H9 (cell line): ENCODE data around the gene FBXL15. TPM values are rescaled to one million over a fixed set of nuclear protein-coding genes. Genes with fewer than 3 reads are reported as not detected.

Experiments
- DNase-seq: peaks from one replicate; pipeline ENCODE4 v3.0.0-alpha.2; 2017
- H2AFZ ChIP-seq: one replicate; pipeline ENCODE4 v1.6.1; 2013; ENCODE audit warnings: mild to moderate bottlenecking, low read length, control low read depth, moderate library complexity
- H2AK5ac ChIP-seq: 2 replicates; pipeline ENCODE4 v1.6.1; 2013; ENCODE audit warnings: low read length, control low read depth, mixed read lengths; ENCODE audit not compliant: insufficient read length
- H2BK120ac ChIP-seq: one replicate; pipeline ENCODE4 v1.6.1; 2013; ENCODE audit warnings: low read depth, mild to moderate bottlenecking, low read length, control low read depth, inconsistent platforms; ENCODE audit not compliant: poor library complexity, severe bottlenecking
- H2BK12ac ChIP-seq: 2 replicates; pipeline ENCODE4 v1.6.1; 2013; ENCODE audit warnings: low read length, control low read depth, mixed read lengths, low read depth; ENCODE audit not compliant: insufficient read length
- H2BK15ac ChIP-seq: 2 replicates; pipeline ENCODE4 v1.6.1; 2013; ENCODE audit warnings: low read depth, low read length, control low read depth
- H2BK20ac ChIP-seq: one replicate; pipeline ENCODE4 v1.6.1; 2013; ENCODE audit warnings: low read depth, mild to moderate bottlenecking, low read length, control low read depth, inconsistent platforms; ENCODE audit not compliant: poor library complexity, severe bottlenecking
- H2BK5ac ChIP-seq: 2 replicates; pipeline ENCODE4 v1.6.1; 2013; ENCODE audit warnings: low read length, control low read depth, mixed read lengths; ENCODE audit not compliant: insufficient read length
- H3K14ac ChIP-seq: 2 replicates; pipeline ENCODE4 v1.6.1; 2013; ENCODE audit warnings: low read length, control low read depth; ENCODE audit not compliant: insufficient read depth
- H3K18ac ChIP-seq: 2 replicates; pipeline ENCODE4 v1.6.1; 2013; ENCODE audit warnings: low read depth, mild to moderate bottlenecking, mixed read lengths, low read length, control low read depth; ENCODE audit not compliant: insufficient read length
- H3K23ac ChIP-seq: 2 replicates; pipeline ENCODE4 v1.6.1; 2013; ENCODE audit warnings: low read length, control low read depth, mixed read lengths, low read depth; ENCODE audit not compliant: insufficient read length
- H3K23me2 ChIP-seq: 2 replicates; pipeline ENCODE4 v1.6.1; 2013; ENCODE audit warnings: low read depth, mild to moderate bottlenecking, mixed read lengths, low read length, control low read depth; ENCODE audit not compliant: insufficient read length, poor library complexity, severe bottlenecking
- H3K27ac ChIP-seq: 2 replicates; pipeline ENCODE4 v1.5.1; 2013; ENCODE audit warnings: low read length, control low read depth, mixed read lengths, low read depth; ENCODE audit not compliant: insufficient read length
- H3K27me3 ChIP-seq: 2 replicates; pipeline ENCODE4 v1.6.1; 2013; ENCODE audit warnings: low read length, control low read depth, inconsistent platforms; ENCODE audit not compliant: insufficient read depth
- H3K4ac ChIP-seq: 2 replicates; pipeline ENCODE4 v1.6.1; 2013; ENCODE audit warnings: low read depth, mild to moderate bottlenecking, control low read depth, inconsistent platforms, low read length, moderate library complexity
- H3K4me1 ChIP-seq: 2 replicates; pipeline ENCODE4 v1.6.1; 2013; ENCODE audit warnings: low read length, control low read depth, inconsistent platforms; ENCODE audit not compliant: insufficient read depth
- H3K4me2 ChIP-seq: 2 replicates; pipeline ENCODE4 v1.6.1; 2013; ENCODE audit warnings: low read length, control low read depth, mixed read lengths; ENCODE audit not compliant: insufficient read length, insufficient read depth
- H3K56ac ChIP-seq: 2 replicates; pipeline ENCODE4 v1.6.1; 2013; ENCODE audit warnings: low read depth, mild to moderate bottlenecking, mixed read lengths, low read length, control low read depth; ENCODE audit not compliant: insufficient read length
- H3K79me1 ChIP-seq: 2 replicates; pipeline ENCODE4 v1.6.1; 2013; ENCODE audit warnings: low read depth, mild to moderate bottlenecking, moderate library complexity, low read length, control low read depth, inconsistent platforms; ENCODE audit not compliant: insufficient read depth, poor library complexity, severe bottlenecking
- H3K79me2 ChIP-seq: 2 replicates; pipeline ENCODE4 v1.6.1; 2013; ENCODE audit warnings: low read length, control low read depth, inconsistent platforms; ENCODE audit not compliant: insufficient read depth
- H3K9ac ChIP-seq: 2 replicates; pipeline ENCODE4 v1.6.1; 2013; ENCODE audit warnings: low read length, control low read depth, mixed read lengths; ENCODE audit not compliant: insufficient read length; ENCODE audit errors: extremely low read depth
- H3K9me3 ChIP-seq: one replicate; pipeline ENCODE4 v1.6.1; 2013; ENCODE audit warnings: low read depth, low read length, inconsistent platforms; ENCODE audit not compliant: control insufficient read depth
- H3T11ph ChIP-seq: one replicate; pipeline ENCODE4 v1.6.1; 2013; ENCODE audit warnings: mild to moderate bottlenecking, low read length, control low read depth, inconsistent platforms
- H4K20me1 ChIP-seq: one replicate; pipeline ENCODE4 v1.6.1; 2013; ENCODE audit not compliant: control insufficient read depth, insufficient read length, insufficient read depth
- H4K5ac ChIP-seq: 2 replicates; pipeline ENCODE4 v1.6.1; 2013; ENCODE audit warnings: low read depth, mild to moderate bottlenecking, mixed read lengths, low read length, control low read depth; ENCODE audit not compliant: insufficient read length
- H4K8ac ChIP-seq: replicated peaks from 2 replicates; pipeline ENCODE4 v1.6.1; 2013; ENCODE audit warnings: low read length, control low read depth, mixed read lengths, low read depth; ENCODE audit not compliant: insufficient read length
- H4K91ac ChIP-seq: 2 replicates; pipeline ENCODE4 v1.6.1; 2013; ENCODE audit warnings: low read depth, mild to moderate bottlenecking, moderate library complexity, mixed read lengths, low read length, control low read depth; ENCODE audit not compliant: insufficient read length
- H3K27ac Mint-ChIP-seq, 3 experiments: 2 replicates in 2 of 3; 3 replicates in 1 of 3; pipeline ENCODE4 v1.8.0; 2020 to 2021; ENCODE audit warnings: mixed read lengths in 3 of 3, mild to moderate bottlenecking in 1 of 3, moderate library complexity in 1 of 3
- H3K27me3 Mint-ChIP-seq: 2 replicates; pipeline ENCODE4 v1.8.0; 2021; ENCODE audit warnings: low read depth, mild to moderate bottlenecking, moderate library complexity, mixed read lengths
- H3K36me3 Mint-ChIP-seq, 3 experiments: 2 replicates in 2 of 3; 3 replicates in 1 of 3; pipeline ENCODE4 v1.8.0; 2020 to 2021; ENCODE audit warnings: low read depth in 3 of 3, mixed read lengths in 3 of 3; ENCODE audit not compliant: insufficient read depth in 1 of 3
- H3K4me1 Mint-ChIP-seq, 2 experiments: 2 replicates each; pipeline ENCODE4 v1.8.0; 2020; ENCODE audit warnings: mixed read lengths in 2 of 2
- H3K4me3 Mint-ChIP-seq, 2 experiments: 2 replicates in 1 of 2; 3 replicates in 1 of 2; pipeline ENCODE4 v1.8.0; 2020 to 2021; ENCODE audit warnings: mild to moderate bottlenecking in 2 of 2, mixed read lengths in 2 of 2, moderate library complexity in 1 of 2
- H3K9me3 Mint-ChIP-seq, 2 experiments: 2 replicates in 1 of 2; 3 replicates in 1 of 2; pipeline ENCODE4 v1.8.0; 2020; ENCODE audit warnings: mild to moderate bottlenecking in 2 of 2, mixed read lengths in 2 of 2, moderate library complexity in 1 of 2
- CTCF ChIP-seq: fragments of 200-600 bp; sonication (generic); conservative IDR thresholded peaks from 3 replicates; pipeline ENCODE4 v1.8.0; 2021; ENCODE audit warnings: antibody characterized with exemption, mild to moderate bottlenecking
- WGBS: extraction: QIAGEN DNeasy Blood & Tissue Kit; methylation state at CpG from one replicate; pipeline ENCODE4 v1.1.7; 2013; ENCODE audit warnings: missing lambda C conversion rate, low lambda C conversion rate, mixed read lengths; ENCODE audit not compliant: insufficient read length; ENCODE audit errors: extremely low coverage; 5-methylcytosine and 5-hydroxymethylcytosine counted together
- total RNA-seq: library from RNA; stranded (reverse); gene quantifications from 2 replicates; pipeline ENCODE4 v1.2.1, GENCODE V29; 2021

Gene FBXL15
- total RNA-seq, 1 experiment from 2014 or later, result 9.1 TPM

- Histone ChIP-seq H3K27ac (no peak overlapping the region), H2AK5ac (no peak overlapping the region), H4K8ac (no peak overlapping the region), H3K23ac (no peak overlapping the region), H3K56ac (no peak overlapping the region), H2BK20ac (no peak overlapping the region), H3K23me2 (peaks cover 17% of the 10 kb centered on the region), H2BK120ac (no peak overlapping the region), H4K20me1 (peaks cover 4% of the 10 kb centered on the region), H3K79me1 (no peaks in the 10 kb centered on the region), H3T11ph (no peak overlapping the region), H3K9ac (no peak overlapping the region), H3K14ac (no peak overlapping the region), H3K18ac (no peak overlapping the region), H2BK5ac (no peak overlapping the region), H3K4me2 (no peak overlapping the region), H3K79me2 (no peaks in the 10 kb centered on the region), H4K5ac (no peak overlapping the region), H2BK12ac (no peak overlapping the region), H2BK15ac (no peak overlapping the region), H2AFZ (no peak overlapping the region), H3K9me3 (no peaks in the 10 kb centered on the region), H3K27me3 (peaks cover 10% of the 10 kb centered on the region; the same call in 1 of the 2 replicates), H3K4me1 (no peaks in the 10 kb centered on the region), H3K4ac (no peak overlapping the region), H4K91ac (no peak overlapping the region)
- no CpG with 5 or more reads among the region's 14 CpGs for WGBS
- peaks cover 24 to 38% of the 10 kb centered on the region in 2 experiments for H3K4me1 Mint-ChIP-seq
- no peak for DNase-seq
- H3K9me3 Mint-ChIP-seq, result no peaks in the 10 kb centered on the region
- H3K4me3 Mint-ChIP-seq, result peak overlapping the region in 1 of 2 experiments; percentile 32; a peak in 1 of 5 replicates
- no peak overlapping the region for H3K27ac Mint-ChIP-seq
- H3K36me3 Mint-ChIP-seq, result peaks cover 1 to 30% (median 21%) of the 10 kb centered on the region in 3 experiments; a peak in 6 of 7 replicates
- TF ChIP-seq CTCF, result no peak
- H3K27me3 Mint-ChIP-seq, result peaks cover 57% of the 10 kb centered on the region
Observed at GRCh38 chr10:102397222-102398171, 23.1 kb upstream of the FBXL15 start.
